Astrocyte (in vitro differentiated cells and primary cell): ENCODE measurements around the gene TRNAU1AP. TPM values are rescaled to one million over a fixed set of nuclear protein-coding genes. Genes with fewer than 3 reads are reported as not detected.

ENCODE experiments used
- DNase-seq: peaks from one replicate; pipeline ENCODE4 v3.0.0-alpha.2; 2010; ENCODE audit warnings: low read depth
- FAIRE-seq: peaks from 2 replicates; lab custom pipeline; 2011; peaks lifted over from hg19 to GRCh38; lab: Jason Lieb, UNC
- H2AFZ ChIP-seq: 2 replicates; pipeline ENCODE4 v1.6.0; 2012; ENCODE audit warnings: low read depth, low read length, inconsistent platforms
- H3K27ac ChIP-seq: 2 replicates; pipeline ENCODE4 v1.5.1; 2011; ENCODE audit warnings: low read depth, low read length, inconsistent platforms
- H3K27me3 ChIP-seq: 2 replicates; pipeline ENCODE4 v1.6.0; 2011; ENCODE audit warnings: low read length, inconsistent platforms; ENCODE audit not compliant: insufficient read depth
- H3K36me3 ChIP-seq: 2 replicates; pipeline ENCODE4 v1.5.1; 2011; ENCODE audit warnings: low read length, inconsistent platforms; ENCODE audit not compliant: insufficient read depth
- H3K4me1 ChIP-seq: 2 replicates; pipeline ENCODE4 v1.5.1; 2011; ENCODE audit warnings: low read length, inconsistent platforms; ENCODE audit not compliant: insufficient read depth
- H3K4me2 ChIP-seq: 2 replicates; pipeline ENCODE4 v1.6.0; 2012; ENCODE audit warnings: low read length, inconsistent platforms
- H3K4me3 ChIP-seq: 2 replicates; pipeline ENCODE4 v1.5.1; 2011; ENCODE audit warnings: low read depth, mild to moderate bottlenecking, low read length, inconsistent platforms; ENCODE audit not compliant: insufficient read depth
- H3K79me2 ChIP-seq: 2 replicates; pipeline ENCODE4 v1.6.0; 2012; ENCODE audit warnings: mild to moderate bottlenecking, low read length, inconsistent platforms; ENCODE audit not compliant: insufficient read depth
- H3K9ac ChIP-seq: 2 replicates; pipeline ENCODE4 v1.6.0; 2012; ENCODE audit warnings: mild to moderate bottlenecking, low read length, inconsistent platforms
- H3K9me3 ChIP-seq: 2 replicates; pipeline ENCODE4 v1.5.1; 2012; ENCODE audit warnings: low read depth, mild to moderate bottlenecking, low read length, inconsistent platforms; ENCODE audit not compliant: insufficient read depth
- H4K20me1 ChIP-seq: 2 replicates; pipeline ENCODE4 v1.6.0; 2012; ENCODE audit warnings: low read length, inconsistent platforms; ENCODE audit not compliant: insufficient read depth
- H3K27ac Mint-ChIP-seq: one replicate; pipeline ENCODE4 v1.8.0; 2021; ENCODE audit warnings: mild to moderate bottlenecking, mixed read lengths; ENCODE audit not compliant: unreplicated experiment
- H3K27me3 Mint-ChIP-seq: one replicate; pipeline ENCODE4 v1.8.0; 2021; ENCODE audit warnings: low read depth, mixed read lengths; ENCODE audit not compliant: unreplicated experiment
- H3K36me3 Mint-ChIP-seq: one replicate; pipeline ENCODE4 v1.8.0; 2021; ENCODE audit warnings: low read depth, mixed read lengths; ENCODE audit not compliant: unreplicated experiment
- H3K4me1 Mint-ChIP-seq: one replicate; pipeline ENCODE4 v1.8.0; 2021; ENCODE audit warnings: low read depth, mixed read lengths; ENCODE audit not compliant: unreplicated experiment
- H3K4me3 Mint-ChIP-seq: one replicate; pipeline ENCODE4 v1.8.0; 2021; ENCODE audit warnings: mild to moderate bottlenecking, moderate library complexity, mixed read lengths; ENCODE audit not compliant: unreplicated experiment
- H3K9me3 Mint-ChIP-seq: one replicate; pipeline ENCODE4 v1.8.0; 2021; ENCODE audit warnings: mild to moderate bottlenecking, mixed read lengths; ENCODE audit not compliant: unreplicated experiment
- CTCF ChIP-seq: IDR thresholded peaks from 2 replicates; pipeline ENCODE4 v1.5.1; 2011; ENCODE audit warnings: low read depth, mild to moderate bottlenecking, inconsistent platforms, low read length, moderate library complexity; ENCODE audit not compliant: insufficient read depth
- EZH2 ChIP-seq: IDR thresholded peaks from 2 replicates; pipeline ENCODE4 v1.6.1; 2012; ENCODE audit warnings: mild to moderate bottlenecking, low read length, inconsistent platforms; ENCODE audit not compliant: insufficient read depth
- total RNA-seq: library from RNA; stranded (reverse); gene quantifications from 2 replicates; pipeline ENCODE4 v1.2.1, GENCODE V29; 2021

TRNAU1AP gene
- total RNA-seq, 1 donor from 2014 or later: 21.7 TPM

DNA sequence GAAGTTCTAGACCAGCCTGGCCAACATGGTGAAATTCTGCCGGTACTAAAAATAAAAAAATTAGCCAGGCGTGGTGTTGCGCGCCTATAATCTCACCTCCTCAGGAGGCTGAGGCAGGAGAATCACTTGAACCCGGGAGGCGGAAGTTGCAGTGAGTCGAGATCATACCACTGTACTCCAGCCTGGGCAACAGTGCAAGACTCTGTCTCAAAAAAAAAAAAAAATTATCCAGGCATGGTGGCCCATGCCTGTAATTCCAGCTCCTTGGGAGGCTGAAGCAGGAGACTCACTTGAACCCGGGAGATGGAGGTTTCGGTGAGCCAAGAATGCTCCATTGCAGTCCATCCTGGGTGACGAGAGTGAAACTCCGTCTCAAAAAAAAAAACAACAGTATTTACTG, 20.7 kb downstream of the TRNAU1AP start:
- FAIRE-seq: no peak
- H3K4me1 ChIP-seq: no peaks in the 10 kb centered on the region
- H3K27me3 ChIP-seq: no peaks in the 10 kb centered on the region
- peaks cover 2% of the 10 kb centered on the region for H3K79me2 ChIP-seq
- no peak overlapping the region for H3K9ac ChIP-seq
- Mint-ChIP-seq H3K27ac (no peak overlapping the region), H3K27me3 (no peaks in the 10 kb centered on the region), H3K4me1 (no peaks in the 10 kb centered on the region), H3K9me3 (no peaks in the 10 kb centered on the region), H3K4me3 (no peak overlapping the region), H3K36me3 (peaks cover 17% of the 10 kb centered on the region)
- H3K36me3 ChIP-seq: peaks cover 21% of the 10 kb centered on the region
- no peak overlapping the region for H3K27ac ChIP-seq
- H3K4me2 ChIP-seq: no peak overlapping the region
- no peak overlapping the region for H2AFZ ChIP-seq
- no peaks in the 10 kb centered on the region for H3K9me3 ChIP-seq
- DNase-seq: no peak
- no peak overlapping the region for H3K4me3 ChIP-seq
- peaks cover 18% of the 10 kb centered on the region for H4K20me1 ChIP-seq
- TF ChIP-seq CTCF: no peak
- TF ChIP-seq EZH2: no peak

- DNase-seq (no peak), FAIRE-seq (no peak)
- Histone ChIP-seq H3K4me3 (no peak overlapping the region), H3K79me2 (peaks cover 32% of the 10 kb centered on the region), H2AFZ (no peak overlapping the region), H3K27ac (no peak overlapping the region), H3K9ac (no peak overlapping the region), H3K4me1 (peaks cover 11% of the 10 kb centered on the region), H3K36me3 (peaks cover 38% of the 10 kb centered on the region), H3K27me3 (no peaks in the 10 kb centered on the region), H3K4me2 (no peak overlapping the region), H3K9me3 (no peaks in the 10 kb centered on the region), H4K20me1 (peaks cover 48% of the 10 kb centered on the region)
- Mint-ChIP-seq H3K4me3 (no peak overlapping the region), H3K4me1 (peaks cover 18% of the 10 kb centered on the region), H3K27me3 (no peaks in the 10 kb centered on the region), H3K36me3 (peaks cover 18% of the 10 kb centered on the region), H3K9me3 (no peaks in the 10 kb centered on the region), H3K27ac (no peak overlapping the region)
- TF ChIP-seq EZH2 (no peak), CTCF (no peak)
Measured at GRCh38 chr1:28577052-28577678, 24.3 kb downstream of the TRNAU1AP start.
